D721Med (cell line): ENCODE results near the gene NDUFAB1.
"Not testable (repeated sequence)": the region's sequence is repeated elsewhere in the genome, so short reads cannot be mapped to it uniquely, and the experiment has no call there.

Source experiments
- DNase-seq: peaks from one replicate; pipeline ENCODE4 v3.0.0; 2011; ENCODE audit warnings: low spot score; ENCODE audit not compliant: insufficient read length
- FAIRE-seq: peaks from 2 replicates; lab custom pipeline; 2011; peaks lifted over from hg19 to GRCh38; lab: Jason Lieb, UNC
- CTCF ChIP-seq: IDR thresholded peaks from 2 replicates; pipeline ENCODE4 v1.5.1; 2012; ENCODE audit warnings: mild to moderate bottlenecking, control low read depth; ENCODE audit not compliant: insufficient read depth; ENCODE audit errors: missing control alignments

The NDUFAB1 gene

DNA sequence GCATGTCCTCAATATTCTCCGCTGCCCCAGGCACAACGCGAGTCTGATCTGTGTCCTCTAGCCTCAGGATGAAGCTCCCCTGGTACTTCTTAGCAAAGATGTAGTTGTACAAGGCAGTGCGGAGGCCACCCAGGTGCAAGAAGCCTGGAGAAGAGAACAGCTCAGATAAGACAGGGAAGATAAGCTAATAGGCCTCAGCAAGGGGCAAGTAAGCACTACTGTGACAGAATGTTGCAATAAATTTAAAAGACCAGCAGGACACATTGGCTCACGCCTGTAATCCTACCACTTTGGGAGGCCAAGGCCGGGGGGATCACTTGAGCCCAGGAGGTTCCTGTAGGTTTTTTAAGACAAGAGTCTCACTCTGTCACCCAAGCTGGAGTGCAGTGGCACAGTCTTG, 44.0 kb downstream of the NDUFAB1 start:
- TF ChIP-seq CTCF, result no peak
- FAIRE-seq (no peak), DNase-seq (no peak)

GRCh38 chr16:23549938-23550337, 46.2 kb downstream of the NDUFAB1 start:
- DNase-seq (no peak), FAIRE-seq (no peak)
- TF ChIP-seq CTCF, result no peak

DNA sequence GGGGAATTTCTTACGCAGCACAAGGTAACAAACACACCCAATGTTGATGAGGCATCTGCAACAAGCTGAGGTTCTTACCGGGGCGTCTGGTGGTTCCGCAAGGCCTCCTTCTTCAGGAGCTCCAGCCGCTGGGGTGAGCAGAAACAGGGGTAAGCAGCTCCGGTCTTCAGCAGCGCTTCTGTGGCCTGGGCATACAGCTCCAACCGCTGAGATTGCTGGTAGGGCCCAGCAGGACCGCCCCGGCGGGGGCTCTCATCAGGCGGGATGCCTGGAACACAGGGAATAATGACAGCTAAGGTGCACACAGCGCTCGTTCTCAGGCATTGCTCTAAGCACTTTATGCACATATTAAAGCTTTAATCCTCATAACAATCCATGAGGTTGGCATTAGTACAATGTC, 51.7 kb downstream of the NDUFAB1 start:
- DNase-seq, result no peak
- FAIRE-seq, result no peak

DNA sequence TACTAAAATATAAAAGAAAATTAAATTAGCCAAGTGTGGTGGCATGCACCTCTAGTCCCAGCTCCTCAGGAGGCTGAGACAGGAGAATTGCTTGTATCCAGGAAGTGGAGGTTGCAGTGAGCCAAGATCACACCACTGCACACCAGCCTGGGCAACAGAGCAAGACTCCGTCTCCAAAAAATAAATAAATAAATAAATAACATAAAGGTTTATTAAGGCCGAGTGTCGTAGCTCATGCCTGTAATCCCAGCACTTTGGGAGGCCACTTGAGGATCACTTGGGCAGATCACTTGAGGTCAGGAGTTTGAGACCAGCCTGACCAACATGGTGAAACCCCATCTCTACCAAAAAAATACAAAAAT, 55.3 kb downstream of the NDUFAB1 start:
- FAIRE-seq, DNase-seq: not testable (repeated sequence)

More for the DNA sequence above, 51.7 kb downstream of the NDUFAB1 start:
- TF ChIP-seq CTCF, result no peak

DNA sequence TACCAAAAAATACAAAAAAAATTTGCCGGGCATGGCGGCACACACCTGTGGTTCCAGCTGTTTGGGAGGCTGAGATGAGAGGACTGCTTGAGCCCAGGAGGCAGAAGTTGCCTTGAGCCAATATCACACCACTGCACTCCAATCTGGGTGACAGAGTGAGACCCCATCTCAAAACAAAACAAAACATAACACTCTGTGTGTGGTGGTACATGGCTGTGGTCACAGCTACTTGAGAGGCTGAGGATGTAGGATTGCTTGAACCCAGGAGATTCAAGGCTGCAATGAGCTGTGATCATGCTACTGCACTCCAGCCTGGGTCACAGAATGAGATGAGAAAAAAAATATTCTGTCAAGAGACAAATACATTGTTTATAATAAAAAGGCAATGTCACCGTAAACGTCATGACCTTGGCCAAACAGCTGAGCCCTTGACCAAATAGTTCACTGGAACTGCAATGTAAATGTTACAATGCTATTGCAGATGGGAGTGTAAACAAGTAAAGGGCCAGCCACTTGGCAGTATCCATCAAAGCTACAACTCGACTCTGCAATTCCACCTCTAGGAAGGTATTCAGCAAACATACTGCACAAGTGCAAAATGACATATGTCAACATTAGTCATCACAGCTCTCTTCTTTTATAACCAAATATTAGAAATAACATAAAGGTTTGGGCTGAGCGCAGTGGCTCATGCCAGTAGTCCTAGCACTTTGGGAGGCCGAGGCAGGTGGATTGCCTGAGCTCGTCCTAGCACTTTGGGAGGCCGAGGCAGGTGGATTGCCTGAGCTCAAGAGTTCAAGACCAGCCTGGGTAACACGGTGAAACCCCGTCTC, 55.9 kb downstream of the NDUFAB1 start:
- DNase-seq (no peak), FAIRE-seq (no peak)
- no peak for TF ChIP-seq CTCF

DNA sequence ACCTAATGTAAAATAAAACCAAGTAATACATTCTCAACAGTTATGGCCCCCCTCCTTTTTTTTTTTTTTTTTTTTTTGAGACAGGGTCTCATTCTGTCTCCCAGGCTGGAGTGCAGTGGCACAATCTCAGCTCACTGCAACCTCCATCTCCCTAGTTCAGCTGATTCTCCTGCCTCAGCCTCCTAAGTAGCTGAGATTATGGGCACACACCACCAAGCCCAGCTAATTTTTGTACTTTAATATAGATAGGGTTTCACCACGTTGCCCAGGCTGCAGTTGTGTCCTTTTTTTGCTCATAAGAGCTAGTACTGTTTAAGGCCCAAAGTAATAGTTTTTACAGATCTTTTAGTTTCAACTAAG, 57.2 kb downstream of the NDUFAB1 start:
- no peak for TF ChIP-seq CTCF
- DNase-seq (no peak), FAIRE-seq (no peak)

DNA sequence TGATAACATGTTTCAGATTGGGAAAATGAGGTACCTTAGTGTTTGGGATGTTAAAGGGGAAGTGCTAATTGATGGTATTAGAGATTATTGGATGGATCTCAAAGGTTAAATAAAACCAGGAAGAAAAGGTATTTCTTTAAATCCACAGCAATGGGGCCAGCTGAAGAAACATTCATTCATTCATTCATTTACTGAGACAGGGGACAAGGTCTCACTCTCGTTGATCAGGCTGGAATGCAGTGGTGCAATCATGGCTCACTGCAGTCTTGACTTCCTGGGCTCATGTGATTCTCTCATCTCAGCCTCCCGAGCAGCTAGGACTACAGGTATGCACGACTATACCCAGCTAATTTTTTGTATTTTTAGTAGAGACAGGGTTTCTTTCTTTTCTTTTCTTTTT, 58.7 kb downstream of the NDUFAB1 start:
- TF ChIP-seq CTCF, result no peak
- DNase-seq (no peak), FAIRE-seq (no peak)
